Measurements from ENCODE around the gene MPPED1.
A peak's percentile ranks its signal among the peaks of the same experiment; 100 is the strongest.

Gene MPPED1

DNA sequence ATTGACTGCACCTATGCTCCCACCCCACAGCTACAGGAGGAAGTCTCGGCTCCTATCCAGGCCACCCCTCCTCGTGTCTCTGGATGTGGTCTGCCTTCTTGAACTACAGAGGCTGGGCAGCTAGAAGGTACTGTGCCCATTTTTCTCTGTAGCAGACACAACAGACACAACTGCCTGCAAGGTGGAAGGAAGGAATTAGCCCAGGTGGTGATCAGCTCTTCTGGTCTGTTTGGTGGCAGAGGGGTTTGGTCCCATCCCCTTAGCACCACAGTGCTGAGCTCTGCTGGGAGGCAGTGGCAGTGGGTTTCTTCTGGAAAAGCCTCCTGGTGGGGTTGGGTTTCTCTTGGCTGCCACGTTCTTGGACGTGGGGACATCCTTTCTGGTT lies 132.5 kb downstream of the MPPED1 start:
- TF ChIP-seq, protein P1, sequence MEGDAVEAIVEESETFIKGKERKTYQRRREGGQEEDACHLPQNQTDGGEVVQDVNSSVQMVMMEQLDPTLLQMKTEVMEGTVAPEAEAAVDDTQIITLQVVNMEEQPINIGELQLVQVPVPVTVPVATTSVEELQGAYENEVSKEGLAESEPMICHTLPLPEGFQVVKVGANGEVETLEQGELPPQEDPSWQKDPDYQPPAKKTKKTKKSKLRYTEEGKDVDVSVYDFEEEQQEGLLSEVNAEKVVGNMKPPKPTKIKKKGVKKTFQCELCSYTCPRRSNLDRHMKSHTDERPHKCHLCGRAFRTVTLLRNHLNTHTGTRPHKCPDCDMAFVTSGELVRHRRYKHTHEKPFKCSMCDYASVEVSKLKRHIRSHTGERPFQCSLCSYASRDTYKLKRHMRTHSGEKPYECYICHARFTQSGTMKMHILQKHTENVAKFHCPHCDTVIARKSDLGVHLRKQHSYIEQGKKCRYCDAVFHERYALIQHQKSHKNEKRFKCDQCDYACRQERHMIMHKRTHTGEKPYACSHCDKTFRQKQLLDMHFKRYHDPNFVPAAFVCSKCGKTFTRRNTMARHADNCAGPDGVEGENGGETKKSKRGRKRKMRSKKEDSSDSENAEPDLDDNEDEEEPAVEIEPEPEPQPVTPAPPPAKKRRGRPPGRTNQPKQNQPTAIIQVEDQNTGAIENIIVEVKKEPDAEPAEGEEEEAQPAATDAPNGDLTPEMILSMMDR (IDR thresholded peaks at IDR 0.05) = no peak
- no peak for DNase-seq
- Histone ChIP-seq H3K9me3 (no peaks in the 10 kb centered on the region), H3K4me1 (no peaks in the 10 kb centered on the region), H3K36me3 (no peaks in the 10 kb centered on the region), H3K4me3 (no peak overlapping the region), H3K27me3 (no peaks in the 10 kb centered on the region), H3K27ac (no peak overlapping the region)
- intact Hi-C loops (cut with DNase I; ENCODE audit: low total_unique reads) = no loop called here

GRCh38 chr22:43546186-43546585 lies 134.4 kb downstream of the MPPED1 start:
- TF ChIP-seq, protein P1 (IDR thresholded peaks at IDR 0.05) = no peak
- H3K36me3 ChIP-seq = no peaks in the 10 kb centered on the region
- H3K4me3 ChIP-seq = no peak overlapping the region
- no peaks in the 10 kb centered on the region for H3K9me3 ChIP-seq
- H3K27me3 ChIP-seq = no peaks in the 10 kb centered on the region
- no peak overlapping the region for H3K27ac ChIP-seq
- intact Hi-C loops (cut with DNase I; ENCODE audit: low total_unique reads) = no loop called here
- H3K4me1 ChIP-seq = no peaks in the 10 kb centered on the region
- DNase-seq = no peak

GRCh38 chr22:43550024-43550620 lies 138.3 kb downstream of the MPPED1 start:
- no peak overlapping the region for H3K27ac ChIP-seq
- no peaks in the 10 kb centered on the region for H3K27me3 ChIP-seq
- TF ChIP-seq, protein P1 (IDR thresholded peaks at IDR 0.05) = no peak
- intact Hi-C loops (cut with DNase I; ENCODE audit: low total_unique reads) = no loop called here
- no peak overlapping the region for H3K4me3 ChIP-seq
- H3K36me3 ChIP-seq = no peaks in the 10 kb centered on the region
- H3K4me1 ChIP-seq = no peaks in the 10 kb centered on the region
- H3K9me3 ChIP-seq = no peaks in the 10 kb centered on the region
- DNase-seq = peak in 1 of 2 donors; percentile 28

DNA sequence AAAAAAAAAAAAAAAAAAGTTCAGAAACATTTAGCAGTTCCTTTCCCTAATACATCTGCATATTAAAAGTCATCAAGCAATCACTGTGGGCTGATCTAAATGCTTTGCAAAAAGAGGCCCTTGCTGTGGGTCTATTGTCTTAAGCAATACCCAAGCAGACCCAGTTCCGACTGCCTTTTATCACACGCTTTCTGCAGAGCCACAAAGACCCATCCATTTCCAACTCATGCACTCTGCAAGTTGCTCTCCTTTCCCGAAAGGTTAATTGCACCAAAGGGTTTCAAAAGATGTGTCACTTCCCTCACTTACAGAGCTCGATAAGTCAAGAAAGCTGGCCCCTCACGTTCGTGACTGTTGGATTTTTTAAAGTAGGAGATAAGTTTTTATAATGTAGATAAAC lies 138.9 kb downstream of the MPPED1 start:
- Histone ChIP-seq H3K27me3 (no peaks in the 10 kb centered on the region), H3K27ac (no peak overlapping the region), H3K4me1 (no peaks in the 10 kb centered on the region), H3K9me3 (no peaks in the 10 kb centered on the region), H3K36me3 (no peaks in the 10 kb centered on the region), H3K4me3 (no peak overlapping the region)
- intact Hi-C loops (cut with DNase I; ENCODE audit: low total_unique reads) = no loop called here
- DNase-seq = peak in 1 of 2 donors; percentile 10
- TF ChIP-seq, protein P1 (IDR thresholded peaks at IDR 0.05) = no peak

- Histone ChIP-seq H3K27me3 (no peaks in the 10 kb centered on the region), H3K4me3 (no peak overlapping the region), H3K4me1 (no peaks in the 10 kb centered on the region), H3K9me3 (peaks cover 0 to 6% (median 5%) of the 10 kb centered on the region in 3 donors), H3K27ac (no peak overlapping the region), H3K36me3 (no peaks in the 10 kb centered on the region)
- TF ChIP-seq, protein P1 (IDR thresholded peaks at IDR 0.05) = no peak
- peak in 1 of 2 donors; percentile 44 for DNase-seq
- intact Hi-C loops (cut with DNase I; ENCODE audit: low total_unique reads) = no loop called here
Observed at GRCh38 chr22:43553451-43554258, 141.8 kb downstream of the MPPED1 start.
